Gastrocnemius medialis (tissue), 4 donors: ENCODE data around the gene PRKD1. TPM values are rescaled to one million over a fixed set of nuclear protein-coding genes. Genes with fewer than 3 reads are reported as not detected.

Source experiments
- ATAC-seq, 2 donors: fragments of 150-250 bp; one replicate each; pipeline ENCODE4 v1.9.1; 2016
- DNase-seq, 2 donors: peaks; one replicate each; pipeline ENCODE4 v3.0.0-alpha.2; 2019
- H3K27ac ChIP-seq, 4 donors: fragments of 200-600 bp; sonication (generic); 1 replicate in 1 of 4; 2 replicates in 3 of 4; pipeline ENCODE4 v1.5.1; 2016 to 2018; ENCODE audit warnings: mild to moderate bottlenecking in 2 of 4, moderate library complexity in 1 of 4
- H3K27me3 ChIP-seq, 3 donors: fragments of 200-600 bp; sonication (generic) in 2 of 3; 1 replicate in 1 of 3; 2 replicates in 2 of 3; pipeline versions ENCODE4 v1.5.1 to v1.6.0; 2016 to 2019; ENCODE audit warnings: mild to moderate bottlenecking in 1 of 3, moderate library complexity in 1 of 3
- H3K36me3 ChIP-seq, 2 donors: fragments of 200-600 bp; sonication (generic) in 1 of 2; one replicate each; pipeline ENCODE4 v1.5.1; 2017 to 2018
- H3K4me1 ChIP-seq, 2 donors: fragments of 200-600 bp; sonication (generic) in 1 of 2; one replicate each; pipeline ENCODE4 v1.5.1; 2016 to 2017; ENCODE audit warnings: mild to moderate bottlenecking in 2 of 2
- H3K4me3 ChIP-seq, 4 donors: fragments of 200-600 bp; sonication (generic) in 3 of 4; 1 replicate in 1 of 4; 2 replicates in 3 of 4; pipeline ENCODE4 v1.5.1; 2016 to 2019; ENCODE audit warnings: mild to moderate bottlenecking in 2 of 4
- H3K9me3 ChIP-seq, 3 donors: fragments of 200-600 bp; sonication (generic) in 2 of 3; 1 replicate in 1 of 3; 2 replicates in 2 of 3; pipeline ENCODE4 v1.5.1; 2016 to 2019
- CTCF ChIP-seq, 5 experiments: fragments of 450-650 bp in 3 of 5; fragments of 200-600 bp in 2 of 5; sonication (generic) in 2 of 5; IDR thresholded peaks in 4 of 5; conservative IDR thresholded peaks in 1 of 5; 1 replicate in 4 of 5; 2 replicates in 1 of 5; pipeline ENCODE4 v1.5.1; 2016 to 2019; ENCODE audit warnings: antibody characterized with exemption in 5 of 5, mild to moderate bottlenecking in 3 of 5, moderate library complexity in 3 of 5
- POLR2A ChIP-seq, 2 donors: fragments of 450-650 bp; IDR thresholded peaks; one replicate each; pipeline ENCODE4 v1.6.1; 2017; ENCODE audit warnings: antibody characterized with exemption in 2 of 2, mild to moderate bottlenecking in 2 of 2, moderate library complexity in 2 of 2
- in situ Hi-C, 4 donors: fragments of 200-750 bp; cut with MboI; loops; one replicate each; pipeline versions ENCODE4 v1.15.0 to v1.8.0; 2017; ENCODE audit warnings: low sequenced_read_pairs in 4 of 4
- intact Hi-C: fragments of 100-400 bp; cut with DNase I; formaldehyde crosslinking; loops from one replicate; pipeline ENCODE4 v1.15.1; 2023; ENCODE audit warnings: low total_unique reads
- total RNA-seq, 4 donors: library from RNA; depleted of rRNA; stranded (reverse); fragments of >200 nt; gene quantifications; one replicate each; pipeline versions ENCODE4 v1.1.0 to v1.2.3, GENCODE V29; 2016

The PRKD1 gene
- total RNA-seq, 4 donors from 2014 or later = 1.5 to 4.1 (median 1.7) TPM

GRCh38 chr14:29759521-29760340 is 167.9 kb downstream of the PRKD1 start:
- intact Hi-C loops (no loop called here), in situ Hi-C loops (no loop called here)
- Histone ChIP-seq H3K9me3 (no peaks in the 10 kb centered on the region), H3K27ac (no peak overlapping the region), H3K36me3 (no peaks in the 10 kb centered on the region), H3K27me3 (no peaks in the 10 kb centered on the region), H3K4me3 (no peak overlapping the region), H3K4me1 (no peaks in the 10 kb centered on the region)
- DNase-seq (no peak), ATAC-seq (no peak)
- TF ChIP-seq POLR2A (IDR thresholded peaks at IDR 0.05) (no peak), CTCF (IDR thresholded peaks at IDR 0.05 in 4 of 5, conservative IDR thresholded peaks at IDR 0.05 in 1 of 5) (no peak)

- intact Hi-C loops = no loop called here
- Histone ChIP-seq H3K27me3 (no peaks in the 10 kb centered on the region), H3K4me1 (no peaks in the 10 kb centered on the region), H3K9me3 (no peaks in the 10 kb centered on the region), H3K36me3 (no peaks in the 10 kb centered on the region), H3K27ac (no peak overlapping the region), H3K4me3 (no peak overlapping the region)
- in situ Hi-C loops = no loop called here
- no peak for DNase-seq
- TF ChIP-seq CTCF (IDR thresholded peaks at IDR 0.05 in 4 of 5, conservative IDR thresholded peaks at IDR 0.05 in 1 of 5) (no peak), POLR2A (IDR thresholded peaks at IDR 0.05) (no peak)
- ATAC-seq = no peak
Measured at GRCh38 chr14:29757711-29758233, 169.9 kb downstream of the PRKD1 start.

- Histone ChIP-seq H3K9me3 (no peaks in the 10 kb centered on the region), H3K27me3 (no peaks in the 10 kb centered on the region), H3K4me3 (no peak overlapping the region), H3K36me3 (no peaks in the 10 kb centered on the region), H3K27ac (no peak overlapping the region), H3K4me1 (no peaks in the 10 kb centered on the region)
- ATAC-seq = no peak
- DNase-seq = no peak
- no peak for TF ChIP-seq POLR2A (IDR thresholded peaks at IDR 0.05)
- no peak for TF ChIP-seq CTCF (IDR thresholded peaks at IDR 0.05 in 4 of 5, conservative IDR thresholded peaks at IDR 0.05 in 1 of 5)
- intact Hi-C loops (no loop called here), in situ Hi-C loops (no loop called here)
Measured at GRCh38 chr14:29757188-29757680, 170.4 kb downstream of the PRKD1 start.

- no peak overlapping the region for H3K27ac ChIP-seq
- ATAC-seq (no peak), DNase-seq (no peak)
- in situ Hi-C loops = no loop called here
- TF ChIP-seq POLR2A (IDR thresholded peaks at IDR 0.05) (no peak), CTCF (IDR thresholded peaks at IDR 0.05 in 4 of 5, conservative IDR thresholded peaks at IDR 0.05 in 1 of 5) (no peak)
- no peaks in the 10 kb centered on the region for H3K27me3 ChIP-seq
- no peaks in the 10 kb centered on the region for H3K36me3 ChIP-seq
- no peaks in the 10 kb centered on the region for H3K9me3 ChIP-seq
- H3K4me3 ChIP-seq = no peak overlapping the region
- intact Hi-C loops = no loop called here
- no peaks in the 10 kb centered on the region for H3K4me1 ChIP-seq
Measured at GRCh38 chr14:29756019-29756385, 171.6 kb downstream of the PRKD1 start.
